ENCODE measurements around the gene SHKBP1. TPM values are rescaled to one million over a fixed set of nuclear protein-coding genes. Genes with fewer than 3 reads are reported as not detected.

SHKBP1 gene
- total and polyA plus RNA-seq, 9 of the 15 experiments (the other 6 are each of a cell fraction or from before 2014, with no cell fraction given): 1.2 to 58.1 (median 22.3) TPM

GRCh38 chr19:40578442-40578908, 1.8 kb downstream of the SHKBP1 start (continued):
- no peak for TF ChIP-seq HOXB6 (CRISPR knock-in tag; IDR thresholded peaks at IDR 0.05; ENCODE audit: borderline replicate concordance)
- TF ChIP-seq PHF20 (IDR thresholded peaks at IDR 0.05; ENCODE audit: partially characterized antibody): no peak
- TF ChIP-seq NUFIP1 (IDR thresholded peaks at IDR 0.05; ENCODE audit: partially characterized antibody): no peak
- TF ChIP-seq CREB5 (CRISPR knock-in tag; IDR thresholded peaks at IDR 0.05): no peak
- no peak for TF ChIP-seq BDP1 (IDR thresholded peaks at IDR 0.05; ENCODE audit: insufficient read depth, insufficient read length)
- TF ChIP-seq ADNP (tag; IDR thresholded peaks at IDR 0.05): no peak
- TF ChIP-seq BCOR (IDR thresholded peaks at IDR 0.05): no peak
- TF ChIP-seq TEAD1 (CRISPR knock-in tag; IDR thresholded peaks at IDR 0.05): peak in 1 of 2 experiments; percentile 21; a peak in 1 of 4 replicates
- no peak for TF ChIP-seq ILF3 (IDR thresholded peaks at IDR 0.05; ENCODE audit: borderline replicate concordance)
- no peak for TF ChIP-seq MED1 (CRISPR knock-in tag; IDR thresholded peaks at IDR 0.05; ENCODE audit: borderline replicate concordance)
- TF ChIP-seq ZNF561 (CRISPR knock-in tag; conservative IDR thresholded peaks at IDR 0.05): no peak
- TF ChIP-seq MAFF (IDR thresholded peaks at IDR 0.05; ENCODE audit: low read length): peak; percentile 6; the same call in 1 of the 2 replicates
- no peak for TF ChIP-seq ZBTB49 (CRISPR knock-in tag; IDR thresholded peaks at IDR 0.05; ENCODE audit: borderline replicate concordance)
- no peak for TF ChIP-seq TARDBP (IDR thresholded peaks at IDR 0.05)
- TF ChIP-seq, protein P1, sequence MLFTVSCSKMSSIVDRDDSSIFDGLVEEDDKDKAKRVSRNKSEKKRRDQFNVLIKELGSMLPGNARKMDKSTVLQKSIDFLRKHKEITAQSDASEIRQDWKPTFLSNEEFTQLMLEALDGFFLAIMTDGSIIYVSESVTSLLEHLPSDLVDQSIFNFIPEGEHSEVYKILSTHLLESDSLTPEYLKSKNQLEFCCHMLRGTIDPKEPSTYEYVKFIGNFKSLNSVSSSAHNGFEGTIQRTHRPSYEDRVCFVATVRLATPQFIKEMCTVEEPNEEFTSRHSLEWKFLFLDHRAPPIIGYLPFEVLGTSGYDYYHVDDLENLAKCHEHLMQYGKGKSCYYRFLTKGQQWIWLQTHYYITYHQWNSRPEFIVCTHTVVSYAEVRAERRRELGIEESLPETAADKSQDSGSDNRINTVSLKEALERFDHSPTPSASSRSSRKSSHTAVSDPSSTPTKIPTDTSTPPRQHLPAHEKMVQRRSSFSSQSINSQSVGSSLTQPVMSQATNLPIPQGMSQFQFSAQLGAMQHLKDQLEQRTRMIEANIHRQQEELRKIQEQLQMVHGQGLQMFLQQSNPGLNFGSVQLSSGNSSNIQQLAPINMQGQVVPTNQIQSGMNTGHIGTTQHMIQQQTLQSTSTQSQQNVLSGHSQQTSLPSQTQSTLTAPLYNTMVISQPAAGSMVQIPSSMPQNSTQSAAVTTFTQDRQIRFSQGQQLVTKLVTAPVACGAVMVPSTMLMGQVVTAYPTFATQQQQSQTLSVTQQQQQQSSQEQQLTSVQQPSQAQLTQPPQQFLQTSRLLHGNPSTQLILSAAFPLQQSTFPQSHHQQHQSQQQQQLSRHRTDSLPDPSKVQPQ (CRISPR knock-in tag; IDR thresholded peaks at IDR 0.05; ENCODE audit: borderline replicate concordance): no peak
- TF ChIP-seq, protein P2, sequence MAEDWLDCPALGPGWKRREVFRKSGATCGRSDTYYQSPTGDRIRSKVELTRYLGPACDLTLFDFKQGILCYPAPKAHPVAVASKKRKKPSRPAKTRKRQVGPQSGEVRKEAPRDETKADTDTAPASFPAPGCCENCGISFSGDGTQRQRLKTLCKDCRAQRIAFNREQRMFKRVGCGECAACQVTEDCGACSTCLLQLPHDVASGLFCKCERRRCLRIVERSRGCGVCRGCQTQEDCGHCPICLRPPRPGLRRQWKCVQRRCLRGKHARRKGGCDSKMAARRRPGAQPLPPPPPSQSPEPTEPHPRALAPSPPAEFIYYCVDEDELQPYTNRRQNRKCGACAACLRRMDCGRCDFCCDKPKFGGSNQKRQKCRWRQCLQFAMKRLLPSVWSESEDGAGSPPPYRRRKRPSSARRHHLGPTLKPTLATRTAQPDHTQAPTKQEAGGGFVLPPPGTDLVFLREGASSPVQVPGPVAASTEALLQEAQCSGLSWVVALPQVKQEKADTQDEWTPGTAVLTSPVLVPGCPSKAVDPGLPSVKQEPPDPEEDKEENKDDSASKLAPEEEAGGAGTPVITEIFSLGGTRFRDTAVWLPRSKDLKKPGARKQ (CRISPR knock-in tag; IDR thresholded peaks at IDR 0.05): no peak
- TF ChIP-seq TRIM24 (IDR thresholded peaks at IDR 0.05): no peak

Measured in K562 (cell line).